ENCODE results near the gene ZBTB11.
"Not testable (repeated sequence)": the region's sequence is repeated elsewhere in the genome, so short reads cannot be mapped to it uniquely, and the experiment has no call there.

Gene ZBTB11

DNA sequence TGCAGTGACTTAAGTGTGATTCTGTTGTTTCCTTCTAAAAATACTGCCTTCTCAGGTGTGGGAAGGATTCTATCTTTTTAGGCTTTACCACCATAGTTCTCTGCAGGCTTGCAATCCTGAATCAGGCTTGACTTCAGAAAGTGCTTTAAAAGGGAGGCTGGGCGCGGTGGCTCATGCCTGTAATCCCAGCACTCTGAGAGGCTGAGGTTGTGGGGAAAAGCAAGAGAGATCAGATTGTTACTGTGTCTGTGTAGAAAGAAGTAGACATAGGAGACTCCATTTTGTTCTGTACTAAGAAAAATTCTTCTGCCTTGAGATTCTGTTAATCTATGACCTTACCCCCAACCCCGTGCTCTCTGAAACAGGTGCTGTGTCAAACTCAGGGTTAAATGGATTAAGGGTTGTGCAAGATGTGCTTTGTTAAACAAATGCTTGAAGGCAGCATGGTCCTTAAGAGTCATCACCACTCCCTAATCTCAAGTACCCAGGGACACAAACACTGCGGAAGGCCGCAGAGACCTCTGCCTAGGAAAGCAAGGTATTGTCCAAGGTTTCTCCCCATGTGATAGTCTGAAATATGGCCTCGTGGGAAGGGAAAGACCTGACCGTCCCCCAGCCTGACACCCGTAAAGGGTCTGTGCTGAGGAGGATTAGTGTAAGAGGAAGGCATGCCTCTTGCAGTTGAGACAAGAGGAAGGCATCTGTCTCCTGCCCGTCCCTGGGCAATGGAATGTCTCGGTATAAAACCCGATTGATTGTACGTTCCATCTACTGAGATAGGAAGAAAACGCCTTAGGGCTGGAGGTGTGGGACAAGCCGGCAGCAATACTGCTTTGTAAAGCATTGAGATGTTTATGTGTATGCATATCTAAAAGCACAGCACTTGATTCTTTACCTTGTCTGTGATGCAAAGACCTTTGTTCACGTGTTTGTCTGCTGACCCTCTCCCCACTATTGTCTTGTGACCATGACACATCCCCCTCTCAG is 15.0 kb upstream of the ZBTB11 start:
- DNase-seq (ENCODE audit: low read depth in 3 of 3, low spot score in 1 of 3) = not testable (repeated sequence)

DNA sequence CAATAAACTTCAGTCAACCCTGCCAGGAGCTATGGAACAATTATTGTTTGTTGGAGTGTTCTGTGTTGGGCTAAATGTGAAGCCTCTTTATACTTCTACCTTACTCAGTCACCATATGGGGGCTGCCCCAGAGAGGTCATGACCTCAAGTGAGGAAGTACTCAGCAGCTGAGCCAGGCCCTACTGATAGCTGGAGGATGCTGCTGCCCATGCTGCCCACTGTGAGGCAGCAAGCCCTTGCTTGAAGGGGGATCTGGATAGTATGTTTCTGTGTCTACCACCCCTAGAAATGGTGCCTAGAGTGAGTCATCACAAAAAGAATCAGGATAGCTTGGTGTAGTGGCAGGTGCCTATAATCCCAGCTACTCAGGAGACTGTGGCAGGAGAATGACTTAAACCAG is 14.0 kb upstream of the ZBTB11 start:
- no peak for DNase-seq (ENCODE audit: low read depth in 3 of 3, low spot score in 1 of 3)

DNA sequence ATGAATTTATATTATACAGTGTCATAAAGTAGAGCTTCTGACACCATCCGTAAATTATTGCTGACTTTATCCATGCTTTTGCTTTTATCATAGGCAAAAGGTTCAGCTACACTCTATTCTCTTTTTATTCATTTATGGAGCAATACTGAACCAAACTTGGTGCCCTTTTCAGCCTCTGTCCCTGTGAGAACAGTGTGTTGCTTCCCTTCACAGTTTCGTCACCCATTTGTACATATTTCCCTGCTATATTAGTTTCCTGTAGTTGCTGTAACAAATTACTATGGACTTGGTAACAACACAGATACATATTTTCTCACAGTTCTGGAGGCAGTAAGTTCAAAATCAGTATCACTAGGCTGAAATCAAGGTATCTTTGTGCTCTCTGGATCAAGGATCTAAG is 12.4 kb upstream of the ZBTB11 start:
- no peak for DNase-seq (ENCODE audit: low read depth in 3 of 3, low spot score in 1 of 3)

DNA sequence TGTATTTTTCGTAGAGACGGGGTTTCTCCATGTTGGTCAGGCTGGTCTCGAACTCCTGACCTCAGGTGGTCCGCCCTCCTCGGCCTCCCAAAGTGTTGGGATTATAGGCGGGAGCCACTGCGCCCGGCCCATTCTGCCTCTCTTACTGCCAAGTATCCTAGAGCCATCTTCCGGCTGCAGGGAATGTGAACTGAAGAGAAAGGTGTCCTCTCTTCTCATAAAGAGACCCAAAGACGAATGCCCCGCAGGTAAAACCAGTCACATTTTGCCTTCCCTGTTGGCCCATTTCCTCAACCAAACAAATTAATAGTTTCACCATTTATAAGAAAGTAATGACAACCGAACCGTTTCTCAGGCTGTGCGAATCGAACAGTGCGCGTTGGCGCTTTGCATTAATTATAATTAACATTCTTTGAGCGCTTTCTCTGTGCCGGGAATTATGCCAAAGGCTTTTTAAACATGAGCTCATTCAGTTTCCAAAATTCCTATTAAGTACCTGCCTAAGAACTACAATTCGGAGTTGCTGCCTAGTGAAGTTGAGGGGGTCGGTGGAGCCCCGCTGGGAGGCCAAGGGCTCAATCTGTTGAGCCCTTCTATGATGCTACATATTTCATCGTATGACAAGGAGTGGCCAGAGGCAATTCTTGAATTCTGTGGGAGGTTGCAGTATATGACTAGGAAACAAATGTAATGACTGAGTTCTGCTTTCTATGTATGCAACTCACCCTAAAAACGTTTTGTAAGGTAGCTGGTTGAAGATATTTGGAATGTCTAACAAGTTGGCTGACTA is 10.4 kb upstream of the ZBTB11 start:
- no peak for DNase-seq (ENCODE audit: low read depth in 3 of 3, low spot score in 1 of 3)

DNA sequence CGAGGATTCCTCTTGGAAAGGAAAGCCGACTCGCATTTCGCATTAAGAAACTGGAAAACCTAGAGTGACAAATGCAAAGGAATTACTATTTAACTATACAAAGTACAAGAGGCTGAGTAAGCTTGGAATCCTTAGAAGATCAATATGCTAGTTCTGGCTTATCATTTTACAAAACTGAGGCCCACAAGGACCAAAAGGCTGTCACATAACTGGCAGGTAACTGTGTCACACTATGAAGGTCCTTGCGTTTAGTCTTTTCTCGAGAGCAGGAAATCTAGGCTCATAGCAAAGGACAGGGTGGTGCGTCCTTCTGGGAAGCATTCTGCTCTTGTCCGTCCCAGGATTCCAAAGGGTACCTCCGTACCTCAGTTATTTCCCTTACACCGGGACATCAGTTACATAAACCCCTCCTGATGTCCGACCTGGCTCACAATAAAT is 9.0 kb upstream of the ZBTB11 start:
- no peak for DNase-seq (ENCODE audit: low read depth in 3 of 3, low spot score in 1 of 3)

DNA sequence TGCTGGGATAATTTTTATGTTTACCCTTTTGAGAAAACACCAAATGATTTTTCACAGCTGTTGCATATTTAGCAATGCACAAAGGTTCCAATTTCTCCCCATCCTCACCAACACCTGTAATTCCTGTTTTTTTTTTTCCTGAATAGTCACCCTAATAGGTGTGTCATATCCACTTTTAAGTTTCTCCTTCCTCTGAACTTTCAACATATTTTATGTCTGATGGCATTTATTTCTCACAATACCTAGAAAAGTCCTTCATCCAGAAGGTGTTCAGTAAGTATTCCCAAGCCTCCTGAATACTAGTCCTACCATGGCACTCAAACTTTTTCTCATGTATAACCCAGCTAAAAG is 8.1 kb upstream of the ZBTB11 start:
- DNase-seq (ENCODE audit: low read depth in 3 of 3, low spot score in 1 of 3) = no peak

DNA sequence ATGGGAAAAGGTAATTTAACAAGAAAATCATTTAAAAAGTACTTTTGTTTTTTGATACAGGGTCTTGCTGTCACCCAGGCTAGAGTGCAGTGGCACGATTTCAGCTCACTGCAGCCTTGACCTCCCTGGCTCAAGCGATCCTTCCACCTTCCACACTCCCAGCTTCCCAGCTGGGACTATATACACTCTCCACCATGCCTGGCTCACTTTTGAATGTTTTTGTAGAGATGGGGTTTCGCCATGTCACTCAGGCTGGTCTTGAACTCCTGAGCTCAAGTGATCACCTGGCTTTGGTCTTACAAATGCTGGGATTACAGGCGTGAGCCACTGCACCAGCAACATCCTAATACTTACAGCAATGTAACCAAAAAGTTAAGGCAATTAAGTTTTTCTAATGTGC is 3.5 kb upstream of the ZBTB11 start:
- no peak for DNase-seq (ENCODE audit: low read depth in 3 of 3, low spot score in 1 of 3)

DNA sequence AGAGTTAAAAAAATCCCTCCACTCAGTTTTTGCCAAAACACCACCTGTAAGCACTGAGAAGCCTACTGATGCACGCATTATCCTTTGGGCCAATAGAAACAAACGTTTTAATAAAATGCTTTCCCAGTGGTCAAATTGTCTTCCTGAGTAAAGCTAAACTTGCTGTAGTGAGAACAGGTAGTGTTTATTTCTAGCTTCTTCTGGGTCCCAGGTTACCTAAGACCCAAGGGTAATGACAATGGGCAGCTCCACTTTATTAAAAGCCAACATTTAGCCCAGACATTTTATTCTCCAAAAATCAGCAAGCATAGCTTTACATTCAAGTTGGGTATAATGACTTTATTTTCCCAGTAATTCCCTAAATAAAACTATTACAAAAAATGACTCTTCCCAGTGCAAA is 1.9 kb upstream of the ZBTB11 start:
- not testable (repeated sequence) for DNase-seq (ENCODE audit: low read depth in 3 of 3, low spot score in 1 of 3)

DNA sequence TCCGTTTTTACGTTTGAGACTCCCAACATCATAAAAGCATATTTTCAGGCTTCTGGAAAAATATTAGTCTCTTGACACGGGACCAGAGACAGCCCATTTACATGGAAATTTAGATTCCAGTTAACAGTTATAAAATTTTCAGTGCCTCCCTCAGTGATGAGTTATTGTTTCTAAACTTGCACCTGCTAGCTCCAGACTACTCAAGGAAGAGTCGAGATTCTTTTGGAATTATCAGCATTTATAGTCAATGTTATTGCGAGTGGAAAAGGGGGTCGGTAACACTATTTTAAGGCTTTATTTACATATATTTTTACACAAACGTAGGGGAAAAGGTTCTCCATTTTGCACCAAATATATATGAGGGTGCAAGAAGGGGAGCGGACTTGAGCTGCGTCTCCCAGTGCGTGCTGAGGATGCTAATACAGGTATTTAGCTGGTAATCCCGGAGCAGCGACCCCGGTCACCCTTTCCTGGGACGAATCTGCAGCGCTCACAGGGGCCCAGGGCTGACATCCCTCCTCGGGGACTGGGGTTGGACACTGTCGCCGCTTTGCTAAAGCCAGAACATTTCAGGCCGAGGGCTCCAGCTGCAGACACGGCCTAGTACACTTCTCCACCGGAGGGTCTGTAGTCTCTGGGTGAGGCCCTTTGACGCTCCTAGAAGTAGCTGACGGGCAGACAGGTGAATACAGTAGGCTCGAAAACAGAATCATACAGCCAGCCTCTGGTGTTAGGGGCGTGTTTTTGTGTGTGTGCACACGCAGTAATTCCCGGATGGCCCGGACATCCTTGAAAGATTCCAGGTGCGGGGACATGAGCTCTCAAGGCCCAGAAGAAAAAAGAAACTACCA is 729 bp upstream of the ZBTB11 start:
- DNase-seq (ENCODE audit: low read depth in 3 of 3, low spot score in 1 of 3) = no peak

DNA sequence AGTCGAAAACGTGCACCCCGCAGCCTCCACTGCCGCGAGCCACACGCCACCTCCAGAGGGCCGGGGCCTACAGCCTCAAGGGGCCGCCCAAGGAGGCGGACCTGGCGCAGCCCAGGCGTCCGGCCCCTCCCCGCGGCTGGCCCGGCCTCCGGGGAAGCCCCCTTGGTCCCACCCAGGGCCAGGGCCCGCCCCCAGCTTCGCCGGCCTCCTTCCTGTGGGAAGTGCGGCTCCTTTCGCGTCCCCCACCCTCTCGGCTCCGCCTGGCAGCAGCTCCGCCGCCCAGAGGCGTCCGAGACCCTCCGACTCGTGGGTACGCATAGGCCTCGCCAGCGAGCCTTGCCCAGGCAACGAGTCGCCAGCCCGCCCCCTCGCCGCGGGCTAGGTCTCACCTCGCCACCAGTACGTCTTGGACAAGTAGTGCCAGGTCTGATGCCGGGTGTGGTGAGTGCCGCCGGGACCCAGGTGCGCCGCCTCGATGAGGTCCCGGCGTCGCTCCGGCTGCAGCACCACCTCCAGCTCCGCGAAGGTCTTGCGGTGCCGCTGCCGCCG is 642 bp downstream of the ZBTB11 start:
- DNase-seq (ENCODE audit: low read depth in 3 of 3, low spot score in 1 of 3) = peak; percentile 84 to 94 (median 88)

DNA sequence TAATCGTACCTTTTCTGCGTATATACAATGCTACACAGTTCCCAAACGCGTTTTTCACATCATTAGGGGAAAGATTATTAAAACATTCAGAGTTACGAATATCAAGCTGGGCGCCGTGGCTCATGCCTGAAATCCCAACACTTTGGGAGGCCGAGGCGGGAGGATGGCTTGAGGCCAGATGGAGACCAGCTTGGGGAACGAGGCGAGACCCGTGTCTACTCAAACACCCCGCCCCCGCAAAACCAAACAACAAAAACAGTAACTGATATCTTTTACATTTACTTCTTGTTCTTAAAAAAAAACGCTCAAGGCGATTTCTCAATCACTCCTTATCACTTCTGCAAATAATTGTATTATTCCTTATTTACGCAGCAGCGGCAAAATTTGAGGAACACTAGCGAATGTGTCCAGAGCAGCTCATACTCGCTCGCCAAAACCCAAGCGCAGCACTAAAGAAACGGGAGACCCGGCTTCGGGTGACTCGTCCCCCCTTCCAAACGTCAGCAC is 1.2 kb downstream of the ZBTB11 start:
- no peak for DNase-seq (ENCODE audit: low read depth in 3 of 3, low spot score in 1 of 3)

DNA sequence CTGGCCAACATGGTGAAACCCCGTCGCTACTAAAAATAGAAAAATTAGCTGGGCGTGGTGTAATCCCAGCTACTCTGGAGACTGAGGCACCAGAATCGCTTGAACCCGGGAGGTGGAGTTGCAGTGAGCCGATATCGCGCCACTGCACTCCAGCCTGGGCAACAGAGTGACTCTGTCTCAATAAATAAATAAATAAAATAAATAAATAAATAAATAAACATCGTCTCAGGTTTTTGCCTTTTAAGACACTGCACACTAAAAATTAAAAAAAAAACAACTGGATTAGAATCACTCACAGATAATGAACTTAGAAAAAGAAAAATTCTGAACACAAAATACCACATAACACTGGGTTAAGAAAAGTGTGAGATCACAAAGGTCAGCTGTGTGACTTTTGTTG is 2.4 kb downstream of the ZBTB11 start:
- no peak for DNase-seq (ENCODE audit: low read depth in 3 of 3, low spot score in 1 of 3)

DNA sequence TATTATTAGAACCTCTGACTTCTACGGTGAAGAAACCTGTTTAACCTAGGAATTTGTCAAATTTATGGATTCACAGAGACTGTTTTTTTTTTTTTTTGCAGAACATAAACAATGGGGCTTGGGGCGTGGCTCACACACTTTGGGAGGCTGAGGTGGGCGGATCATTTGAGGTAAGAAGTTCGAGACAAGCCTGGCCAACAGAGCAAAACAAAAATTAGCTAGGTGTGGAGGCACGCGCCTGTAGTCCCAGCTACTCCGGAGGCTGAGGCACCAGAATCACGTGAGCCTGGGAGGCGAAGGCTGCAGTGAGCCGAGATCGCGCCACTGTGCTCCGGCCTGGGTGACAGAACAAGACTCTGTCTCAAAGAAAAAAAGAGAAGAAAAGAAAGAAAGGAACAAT is 3.0 kb downstream of the ZBTB11 start:
- no peak for DNase-seq (ENCODE audit: low read depth in 3 of 3, low spot score in 1 of 3)

DNA sequence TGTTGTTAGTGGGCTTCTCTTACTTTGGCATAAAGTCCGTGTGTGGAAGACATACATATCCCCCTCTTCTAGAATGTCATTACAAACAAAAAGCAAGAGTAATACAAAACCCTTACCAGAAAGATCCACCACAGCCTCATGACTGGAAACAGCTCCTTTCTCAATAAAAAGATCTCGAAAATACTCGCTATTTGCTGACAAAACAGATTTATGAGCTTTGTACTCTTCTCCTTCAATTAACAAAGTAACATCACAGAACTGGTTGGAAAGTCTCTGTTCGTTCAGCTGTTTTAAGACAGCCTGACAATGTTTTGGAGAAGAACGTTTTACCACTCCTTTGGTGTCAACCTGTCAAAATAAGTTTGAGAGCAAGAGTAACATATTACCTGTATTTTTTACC is 5.9 kb downstream of the ZBTB11 start:
- DNase-seq (ENCODE audit: low read depth in 3 of 3, low spot score in 1 of 3) = no peak

DNA sequence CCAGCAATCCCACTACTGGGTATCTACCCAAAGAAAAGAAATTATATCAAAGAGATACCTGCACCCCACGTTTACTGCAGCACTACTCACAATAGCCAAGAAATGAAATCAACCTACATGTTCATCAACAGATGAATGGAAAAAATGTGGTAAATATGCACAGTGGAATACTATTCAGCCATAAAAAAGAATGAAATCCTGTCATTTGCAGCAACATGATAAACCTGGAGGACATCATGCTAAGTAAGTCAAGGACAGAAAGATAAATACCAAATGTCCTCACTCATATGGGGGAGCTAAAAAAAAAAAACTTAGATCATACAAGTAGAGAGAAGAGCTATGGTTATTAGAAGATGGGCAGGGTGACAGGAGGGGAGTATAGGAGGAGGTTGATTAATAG is 9.1 kb downstream of the ZBTB11 start:
- DNase-seq (ENCODE audit: low read depth in 3 of 3, low spot score in 1 of 3) = no peak

DNA sequence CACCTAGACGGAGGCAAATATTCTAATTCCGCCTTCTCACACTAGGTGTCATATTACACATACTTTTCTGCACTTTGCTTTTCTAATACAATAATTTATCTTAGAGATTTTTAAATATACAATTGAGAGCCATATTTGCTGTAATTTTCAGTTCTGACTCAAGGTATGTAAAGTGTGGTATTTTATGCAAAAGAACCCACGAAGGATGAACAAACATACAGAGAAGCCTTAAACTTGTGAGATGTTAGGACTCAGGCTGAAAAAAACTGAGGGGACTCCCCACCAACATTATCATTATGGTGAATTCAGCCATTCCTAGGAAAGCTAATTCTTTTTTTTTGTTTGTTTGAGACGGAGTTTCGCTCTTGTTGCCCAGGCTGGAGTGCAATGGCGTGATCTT is 9.6 kb downstream of the ZBTB11 start:
- DNase-seq (ENCODE audit: low read depth in 3 of 3, low spot score in 1 of 3) = no peak

DNA sequence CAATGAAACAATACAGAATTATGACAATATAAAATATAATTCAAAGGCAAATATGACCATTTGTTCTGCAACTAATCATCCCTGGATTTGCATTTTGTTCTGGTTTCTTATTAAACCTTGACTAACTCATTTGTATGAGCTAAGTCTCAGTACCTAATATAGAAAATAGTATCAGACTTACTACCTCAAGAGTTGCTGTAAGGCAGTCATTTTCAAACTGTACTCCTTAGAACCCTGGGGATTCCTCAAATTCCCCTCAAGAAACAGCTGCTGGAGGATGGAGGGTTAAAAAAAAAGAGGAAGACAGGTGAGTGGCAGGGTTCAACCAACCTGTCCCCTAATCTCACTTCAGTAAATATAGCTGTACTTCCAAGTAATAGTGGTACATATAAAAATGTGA is 11.1 kb downstream of the ZBTB11 start:
- DNase-seq (ENCODE audit: low read depth in 3 of 3, low spot score in 1 of 3) = no peak

DNA sequence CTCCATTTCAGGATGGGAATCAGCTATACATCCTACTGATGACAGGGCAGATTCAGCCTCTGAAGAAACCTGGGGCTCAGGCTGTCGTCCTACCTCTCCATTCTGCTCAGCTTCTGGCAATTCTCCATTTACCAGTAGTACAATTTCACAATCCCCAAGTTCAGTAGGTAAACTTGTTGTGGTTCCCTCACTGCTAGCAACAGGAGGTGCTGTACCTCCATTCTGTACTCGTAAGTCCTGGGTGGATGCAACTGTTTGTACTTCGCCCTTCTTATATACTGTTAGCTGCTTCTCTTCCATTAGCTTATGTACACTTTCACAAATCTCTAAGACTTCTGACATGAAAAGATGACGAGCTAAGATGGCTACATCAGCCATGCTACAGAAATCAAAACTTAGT is 11.6 kb downstream of the ZBTB11 start:
- DNase-seq (ENCODE audit: low read depth in 3 of 3, low spot score in 1 of 3) = no peak

DNA sequence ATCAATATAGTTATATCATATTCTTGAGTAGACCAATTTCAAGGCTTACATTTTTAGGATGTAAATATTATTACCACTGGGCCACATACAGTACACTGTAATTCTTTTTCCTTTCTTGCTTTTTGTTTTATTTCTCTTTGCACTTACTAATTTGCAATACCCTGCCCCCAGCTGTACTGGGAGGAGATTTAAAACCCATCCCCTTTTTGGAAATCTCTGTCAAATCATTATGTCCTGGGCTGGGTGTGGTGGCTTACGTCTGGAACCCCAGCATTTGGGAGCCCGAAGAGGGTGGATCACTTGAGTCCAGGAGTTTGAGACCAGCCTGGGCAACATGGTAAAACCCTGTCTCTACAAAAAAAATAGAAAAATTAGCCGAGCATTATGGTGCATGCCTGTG is 16.2 kb downstream of the ZBTB11 start:
- no peak for DNase-seq (ENCODE audit: low read depth in 3 of 3, low spot score in 1 of 3)

DNA sequence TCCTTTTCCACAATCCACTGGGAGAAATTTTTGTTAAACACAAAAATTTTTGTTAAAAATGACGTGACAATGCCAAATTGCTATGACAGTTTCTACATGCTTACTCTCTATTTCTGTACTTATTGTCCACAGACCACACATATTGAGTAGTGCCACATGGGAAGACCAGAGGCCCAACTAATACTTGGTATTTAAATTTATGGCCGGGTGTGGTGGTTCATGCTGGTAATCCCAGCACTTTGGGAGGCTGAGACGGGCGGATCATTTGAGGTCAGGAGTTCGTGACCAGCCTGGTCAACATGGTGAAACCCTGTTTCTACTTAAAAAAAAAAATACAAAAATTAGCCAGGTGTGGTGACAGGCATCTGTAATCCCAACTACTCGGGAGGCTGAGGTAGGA is 20.3 kb downstream of the ZBTB11 start:
- no peak for DNase-seq (ENCODE audit: low read depth in 3 of 3, low spot score in 1 of 3)

DNA sequence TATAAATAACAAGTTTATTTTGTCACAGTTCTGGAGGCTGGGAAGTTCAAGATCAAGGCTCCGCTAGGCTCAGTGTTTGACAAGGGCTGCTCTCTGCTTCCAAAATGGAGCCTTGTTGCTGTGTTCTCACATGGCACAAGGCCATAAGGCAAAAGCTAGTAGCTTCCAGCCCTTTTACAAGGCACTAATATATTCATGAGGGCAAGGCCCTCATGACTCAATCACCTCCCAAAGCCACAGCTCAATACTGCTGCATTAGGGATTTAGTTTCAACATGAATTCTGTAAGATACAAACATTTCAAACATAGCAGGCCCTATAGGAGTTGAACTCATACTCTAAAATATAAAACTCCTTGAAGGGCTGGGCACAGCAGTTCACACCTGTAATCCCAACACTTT is 30.2 kb downstream of the ZBTB11 start:
- no peak for DNase-seq (ENCODE audit: low read depth in 3 of 3, low spot score in 1 of 3)

Data from stimulated activated CD4-positive, alpha-beta T cell treated with anti-CD3 and anti-CD28 coated beads, TNF-alpha, amount 100 ng/mL, for 1 hour (primary cell).